NCI-H1105 (cell line): ENCODE results near the gene VWF.
"Not testable (repeated sequence)": the region's sequence is repeated elsewhere in the genome, so short reads cannot be mapped to it uniquely, and the experiment has no call there.

Experiments
- DNase-seq: peaks from one replicate; lab custom pipeline; 2025; lab: John Stamatoyannopoulos, UW

VWF gene

DNA sequence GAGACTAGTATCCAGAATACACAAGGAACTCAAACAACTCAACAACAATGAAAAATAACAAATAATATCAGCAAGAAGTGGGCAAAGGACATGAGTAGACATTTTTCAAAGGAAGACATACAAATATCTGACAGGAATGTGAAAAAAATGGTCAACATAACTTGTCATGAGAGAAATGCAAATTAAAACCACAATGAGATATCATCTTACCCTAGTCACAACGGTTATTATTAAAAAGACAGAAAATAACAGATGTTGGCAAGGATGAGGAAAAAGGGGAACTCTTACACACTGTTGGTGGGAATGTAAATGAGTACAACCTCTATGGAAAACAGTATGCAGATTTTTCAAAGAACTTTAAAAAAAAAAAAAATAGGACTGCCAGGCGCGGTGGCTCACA, 20.4 kb downstream of the VWF start:
- DNase-seq = no peak

DNA sequence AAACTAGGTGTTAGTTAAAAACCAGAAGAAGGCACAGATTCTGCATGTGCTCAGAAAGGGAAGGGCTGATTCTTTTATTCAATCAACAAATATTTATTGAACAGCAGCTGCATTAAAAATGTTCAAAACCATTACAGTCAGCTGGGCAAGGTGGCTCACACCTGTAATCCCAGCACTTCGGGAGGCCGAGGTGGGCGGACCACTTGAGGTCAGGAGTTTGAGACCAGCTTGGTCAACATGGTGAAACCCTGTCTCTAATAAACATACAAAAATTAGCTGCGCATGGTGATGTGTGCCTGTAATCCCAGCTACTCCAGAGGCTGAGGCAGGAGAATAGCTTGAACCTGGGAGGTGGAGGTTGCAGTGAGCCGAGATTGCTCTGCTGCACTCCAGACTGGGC, 22.4 kb downstream of the VWF start:
- not testable (repeated sequence) for DNase-seq

DNA sequence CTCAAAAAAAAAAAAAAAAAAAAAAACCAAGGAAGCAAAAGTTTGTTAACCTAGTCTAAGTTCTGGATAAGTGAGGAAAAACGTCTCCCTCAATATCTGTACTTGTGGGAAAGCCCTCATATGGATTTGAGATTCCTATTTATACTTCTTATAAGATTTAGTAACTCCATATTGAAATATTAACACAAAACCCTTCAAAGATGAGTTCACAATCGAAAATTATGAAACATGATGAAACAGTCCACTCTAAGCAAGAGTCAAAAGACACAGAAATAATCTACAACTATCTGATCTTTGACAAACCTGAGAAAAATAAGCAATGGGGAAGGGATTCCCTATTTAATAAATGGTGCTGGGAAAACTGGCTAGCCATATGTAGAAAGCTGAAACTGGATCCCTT, 25.2 kb downstream of the VWF start:
- no peak for DNase-seq

DNA sequence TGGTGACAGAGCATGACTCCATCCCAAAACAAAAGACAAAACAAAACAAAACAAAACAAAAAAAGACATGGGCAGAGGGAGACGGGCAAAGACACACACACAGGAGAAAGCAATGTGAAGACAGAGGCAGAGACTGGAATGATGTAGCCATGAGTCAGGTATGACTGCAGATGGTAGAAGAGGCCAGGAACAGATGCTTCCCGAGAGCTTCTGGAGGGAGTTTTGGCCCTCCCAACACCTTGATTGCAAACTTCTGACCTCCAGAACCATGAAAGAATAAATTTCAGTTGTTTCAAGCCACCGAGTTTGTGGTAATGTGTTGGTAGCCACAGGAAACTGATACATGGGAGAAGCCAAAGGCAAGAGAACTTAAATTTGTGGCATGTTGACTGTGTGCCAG, 27.1 kb downstream of the VWF start:
- no peak for DNase-seq

DNA sequence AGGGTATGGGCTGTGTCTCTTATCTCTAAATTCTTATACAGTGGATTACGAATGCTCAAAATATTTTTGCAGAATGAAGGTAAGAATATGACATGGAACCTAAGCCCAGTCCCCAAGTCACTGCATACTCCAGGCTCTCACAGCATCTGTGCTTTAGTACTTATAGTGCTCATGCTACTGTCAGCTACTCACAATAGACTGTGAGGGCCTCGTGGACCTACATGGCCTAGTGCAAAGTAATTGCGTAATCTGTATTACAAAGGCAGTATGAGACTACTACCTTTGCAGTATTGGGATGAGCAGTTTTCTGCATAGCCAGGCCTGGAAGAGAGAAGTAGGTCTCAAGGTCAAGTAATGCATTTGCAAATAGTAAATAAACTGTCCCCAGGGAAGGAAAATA, 27.9 kb downstream of the VWF start:
- DNase-seq = no peak

DNA sequence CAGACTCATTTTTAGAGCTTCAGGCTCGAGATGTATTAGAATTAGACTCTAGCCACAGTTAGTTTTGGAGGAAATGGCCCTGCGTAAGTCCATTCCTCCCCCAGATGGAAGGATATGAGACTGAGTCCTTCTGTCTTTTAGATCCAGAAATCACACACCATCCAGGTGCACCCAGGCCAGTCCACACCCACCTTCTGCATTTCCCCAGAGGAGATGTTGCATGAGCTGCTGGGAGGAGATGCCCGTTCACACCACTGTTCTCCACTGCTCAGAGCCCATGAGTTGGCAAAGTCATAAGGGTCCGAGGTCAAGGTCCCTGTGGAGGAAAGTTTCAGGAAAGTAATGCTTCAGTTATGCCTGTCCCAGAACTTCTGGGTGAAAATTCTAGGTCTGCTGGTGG, 29.2 kb downstream of the VWF start:
- DNase-seq = no peak

DNA sequence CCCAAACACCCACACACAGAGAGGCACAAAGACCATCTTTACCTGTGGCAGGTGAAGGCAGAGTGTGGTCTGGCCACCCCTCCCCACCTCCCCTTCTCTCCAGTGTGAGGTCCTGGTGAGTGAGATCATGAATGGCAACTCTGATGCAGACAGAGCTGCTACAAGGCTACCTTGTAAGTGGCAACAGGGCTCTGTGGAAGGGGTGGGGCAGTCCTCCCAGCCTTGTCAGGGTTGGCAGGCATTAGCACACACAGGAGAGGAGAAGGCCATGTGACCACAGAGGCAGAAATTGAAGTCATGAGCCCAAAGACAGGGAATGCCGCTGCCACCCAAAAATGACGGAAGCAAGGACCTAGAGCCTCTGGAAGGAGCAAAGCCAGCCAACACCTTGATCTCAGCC, 30.7 kb downstream of the VWF start:
- DNase-seq = no peak

DNA sequence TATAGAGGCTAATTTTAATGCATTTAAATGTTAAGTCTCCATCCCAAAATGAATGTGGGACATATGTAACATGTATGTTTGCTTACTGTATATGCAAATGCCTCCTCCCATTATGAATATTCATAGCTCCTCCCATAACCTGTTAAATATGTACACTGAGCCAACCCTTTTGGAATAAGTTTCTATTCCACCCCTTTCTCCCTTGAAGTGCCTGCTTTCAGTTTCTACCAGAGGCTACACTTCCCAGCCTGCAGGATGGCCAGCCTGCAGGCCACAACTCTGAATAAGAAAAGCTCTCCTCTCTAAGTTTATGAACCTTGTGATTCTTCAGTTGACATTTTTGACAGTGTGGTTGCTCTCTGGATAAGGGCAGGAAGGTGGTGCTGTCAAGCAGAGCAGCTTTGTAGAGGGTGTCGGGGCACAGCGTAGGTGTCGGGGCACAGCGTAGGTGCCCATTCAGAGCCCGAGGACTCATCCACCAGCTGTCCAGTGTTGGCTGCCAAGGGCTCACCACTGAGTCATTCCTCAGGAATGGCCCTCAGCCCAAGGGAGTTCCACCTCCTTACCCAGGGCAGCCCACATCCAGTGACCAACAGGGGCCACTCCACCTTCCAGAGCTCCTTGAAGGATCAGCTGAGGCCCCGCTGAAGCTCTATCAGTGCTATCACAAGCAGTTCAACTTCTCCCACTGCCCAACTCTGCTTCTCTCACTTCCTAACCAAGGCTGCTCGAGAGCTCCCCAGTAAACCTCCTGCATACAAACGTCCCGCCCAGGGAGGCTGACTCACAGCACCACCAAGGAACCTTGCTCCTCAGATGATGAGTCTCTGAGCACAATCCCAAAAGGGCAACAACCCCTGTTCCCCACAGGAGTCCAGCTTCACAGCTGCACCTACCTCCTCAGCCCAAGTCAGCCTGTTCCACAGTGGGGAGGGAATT, 31.4 kb downstream of the VWF start:
- no peak for DNase-seq

DNA sequence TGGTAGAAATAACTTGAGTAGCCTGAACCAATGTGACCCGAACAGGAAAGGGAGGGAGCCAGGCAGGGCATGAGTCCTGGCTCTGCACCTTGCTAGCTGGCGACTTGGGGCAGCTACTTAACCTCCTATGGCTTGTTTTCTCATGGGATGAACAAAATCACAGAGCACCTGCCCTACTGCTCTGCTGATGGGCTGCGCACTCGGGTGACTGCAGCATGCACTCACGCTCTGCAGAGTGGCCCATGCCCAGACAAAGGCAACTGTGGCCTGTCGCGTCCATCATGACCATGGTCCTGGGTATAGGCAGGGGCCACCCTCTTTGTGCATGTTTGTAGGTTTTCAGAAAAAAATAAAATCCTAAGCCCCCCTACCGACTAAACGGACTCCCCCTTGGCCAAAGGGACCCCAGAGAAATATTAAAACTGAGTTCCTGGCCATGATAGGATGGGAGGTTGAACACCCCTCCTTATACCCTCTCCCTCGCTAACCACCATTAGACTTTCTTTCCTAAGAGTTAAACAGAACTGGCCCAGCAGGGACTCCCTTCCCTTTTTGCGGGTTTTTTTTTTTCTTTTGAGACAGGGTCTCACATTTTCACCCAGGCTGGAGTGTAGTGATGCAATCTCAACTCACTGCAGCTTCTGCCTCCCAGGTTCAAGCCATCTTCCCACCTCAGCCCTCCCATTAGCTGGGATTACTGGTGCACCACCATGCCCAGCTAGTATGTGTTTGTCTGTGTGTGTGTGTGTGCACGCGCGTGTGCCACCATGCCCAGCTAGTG, 32.5 kb downstream of the VWF start:
- no peak for DNase-seq

DNA sequence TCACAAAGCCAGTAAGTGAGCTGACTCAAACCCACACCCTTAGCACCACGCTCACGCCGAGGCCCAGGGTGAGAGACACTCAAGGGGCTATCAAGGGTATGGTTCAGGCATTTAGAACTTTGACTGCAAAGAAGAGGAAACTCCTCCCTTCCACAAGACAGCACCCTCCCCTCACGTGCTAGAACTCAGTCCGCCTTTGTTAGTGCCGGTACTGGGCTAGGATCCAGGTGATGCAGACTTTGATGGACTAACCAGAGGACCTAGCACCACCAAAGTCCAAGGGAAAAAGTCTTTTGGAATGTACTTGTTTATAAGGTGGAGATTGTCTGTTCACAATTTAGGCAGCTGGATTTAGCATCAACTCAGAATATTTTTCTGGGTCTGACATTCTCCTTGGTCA, 33.7 kb downstream of the VWF start:
- DNase-seq = no peak

DNA sequence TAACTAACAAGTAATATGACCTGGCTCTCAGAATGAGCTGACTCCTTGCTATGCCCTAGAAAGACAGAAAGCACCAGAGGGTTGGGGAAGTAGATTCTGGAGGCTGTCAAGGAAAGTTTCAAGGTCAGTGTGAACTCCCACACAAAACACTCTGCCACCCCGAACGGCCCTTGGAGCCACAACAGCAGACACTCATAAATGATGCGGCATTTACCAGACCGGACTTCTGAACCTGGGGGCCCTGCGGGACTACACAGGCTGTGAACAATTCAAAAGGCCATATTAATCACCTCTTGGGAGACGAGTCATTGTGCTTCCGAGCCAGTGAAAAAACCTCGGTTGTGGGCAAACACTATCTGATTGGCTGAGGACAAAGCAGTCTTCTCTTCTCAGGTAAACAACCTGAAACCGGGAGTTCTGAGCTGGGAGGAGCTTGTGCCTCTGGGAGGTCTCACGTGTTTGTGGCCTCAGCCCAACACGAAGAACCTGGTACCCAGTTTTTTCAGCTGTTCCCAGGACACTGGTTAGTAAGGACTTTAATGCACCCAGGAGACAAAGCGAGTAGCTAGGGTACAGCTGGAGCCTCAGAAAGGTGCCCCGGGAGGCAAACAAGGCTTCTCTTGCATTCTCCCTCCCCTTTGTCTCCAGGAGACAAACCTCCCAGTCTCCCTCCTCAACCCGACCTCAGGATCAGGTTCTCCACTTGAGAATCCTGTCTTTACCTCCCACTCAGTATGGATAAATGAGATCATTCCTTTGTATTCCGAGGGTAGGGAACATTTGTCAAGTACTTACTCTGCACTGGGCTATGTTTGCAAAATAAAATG, 35.3 kb downstream of the VWF start:
- DNase-seq = no peak

DNA sequence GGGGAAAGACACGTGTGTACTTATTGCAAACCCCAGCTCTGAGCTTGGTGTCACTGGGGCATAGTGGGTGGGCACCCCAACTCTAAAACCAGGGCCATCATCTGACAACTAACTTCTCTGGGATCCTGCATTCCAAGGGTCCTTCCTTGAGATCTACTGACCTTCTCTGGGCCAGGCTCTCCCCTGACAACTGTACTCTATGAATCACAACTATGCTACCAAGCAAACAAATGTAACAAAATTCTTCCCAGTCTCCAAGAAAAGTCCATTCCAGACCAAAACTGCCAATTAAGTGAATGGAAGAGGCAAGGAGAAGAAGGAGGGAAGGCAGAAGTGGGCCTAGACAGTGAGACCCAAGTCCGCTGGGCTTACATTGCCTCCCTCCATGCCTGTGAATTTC, 38.2 kb downstream of the VWF start:
- no peak for DNase-seq

DNA sequence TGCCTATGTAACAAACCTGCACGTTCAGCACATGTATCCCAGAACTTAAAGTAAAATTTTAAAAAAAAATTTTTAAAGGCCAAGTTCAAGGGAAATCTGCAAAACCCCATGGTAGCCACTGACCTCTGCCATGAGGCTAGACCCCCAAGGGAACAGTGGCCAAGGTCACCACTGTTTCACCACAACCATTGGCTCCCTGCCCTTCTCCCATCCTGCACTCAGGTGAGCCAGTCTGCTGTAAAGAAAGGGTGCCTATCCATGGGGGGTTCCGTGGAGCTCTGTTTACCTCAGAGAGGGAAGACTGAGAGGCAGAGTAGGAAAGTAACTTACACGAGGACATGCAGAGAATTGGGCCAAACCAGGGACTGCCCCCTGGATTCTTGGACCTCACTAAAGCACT, 38.6 kb downstream of the VWF start:
- DNase-seq = no peak

DNA sequence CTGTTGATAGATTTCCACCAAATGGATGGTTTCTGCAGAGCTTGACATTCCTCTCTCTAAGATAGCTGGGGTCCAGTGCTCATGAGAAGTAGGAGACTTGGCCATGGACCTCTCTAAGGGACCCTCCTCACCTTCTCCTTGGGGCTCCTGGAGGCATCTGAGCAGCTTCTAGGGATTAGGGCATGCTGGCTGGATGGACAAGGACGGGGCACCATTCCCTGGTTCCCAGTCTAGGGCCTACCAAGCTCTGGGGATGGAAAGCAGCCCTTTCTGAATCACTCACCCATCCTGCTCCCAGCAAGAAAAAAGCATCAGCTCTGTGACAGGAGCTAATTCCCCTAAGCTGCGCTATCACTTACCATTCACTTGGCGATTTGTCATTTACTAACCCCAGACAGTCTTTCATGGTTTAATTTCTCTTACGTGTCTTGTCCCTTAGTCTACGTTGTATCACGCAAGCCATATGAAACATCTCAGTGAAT, 39.5 kb downstream of the VWF start:
- no peak for DNase-seq

DNA sequence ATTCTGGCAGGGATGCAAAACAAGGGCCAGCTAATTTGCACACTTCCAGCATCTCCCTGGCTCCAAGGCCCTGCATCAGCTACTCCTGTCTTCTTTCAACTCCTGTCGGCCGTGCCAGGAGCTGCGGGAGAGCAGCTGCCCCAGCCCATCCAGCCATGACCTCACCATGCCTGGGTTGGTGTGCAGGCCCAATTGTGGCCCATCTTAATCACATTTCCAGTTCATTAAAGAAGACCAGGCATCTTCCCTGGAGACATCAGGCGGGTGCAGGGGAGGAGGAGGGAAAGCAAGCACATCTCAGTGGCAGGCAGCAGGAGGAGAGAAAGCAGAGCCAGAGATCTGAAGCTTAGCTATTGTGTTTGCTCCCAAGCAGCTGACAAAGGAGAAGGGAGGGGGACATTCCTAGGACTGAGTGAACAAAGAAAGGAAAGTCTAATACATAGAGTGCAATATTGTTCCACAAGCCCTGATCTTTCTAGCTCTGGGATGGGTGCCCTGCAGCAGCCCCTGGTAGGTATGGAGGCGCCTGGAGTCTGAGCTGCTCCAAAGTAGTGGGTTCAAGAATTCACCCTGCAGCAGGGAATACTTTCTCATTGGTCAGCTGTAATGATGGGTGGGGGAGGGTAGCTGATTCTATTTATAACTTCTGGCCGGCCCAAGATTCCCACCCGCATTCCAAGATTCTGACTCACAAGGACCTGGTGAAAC, 40.1 kb downstream of the VWF start:
- DNase-seq = no peak

DNA sequence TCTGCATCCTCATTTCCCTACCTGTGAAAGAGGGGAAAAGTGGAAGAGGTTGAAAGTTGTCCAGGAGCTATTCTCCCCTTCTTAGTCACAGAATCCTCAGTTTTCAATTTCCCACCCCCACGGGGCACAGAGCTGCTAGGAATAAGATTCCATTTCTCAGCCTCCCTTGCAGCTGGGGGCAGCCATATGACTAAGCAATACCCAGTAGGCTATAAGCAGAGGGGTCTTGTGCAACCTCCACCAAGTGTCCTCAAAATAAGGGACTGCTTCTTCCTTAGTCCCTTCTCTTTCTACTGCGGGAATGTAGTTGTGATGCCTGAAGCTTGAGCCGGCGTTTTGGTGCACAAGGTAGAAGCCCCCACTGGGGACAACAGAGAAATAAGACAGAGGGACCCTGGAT, 40.9 kb downstream of the VWF start:
- no peak for DNase-seq

DNA sequence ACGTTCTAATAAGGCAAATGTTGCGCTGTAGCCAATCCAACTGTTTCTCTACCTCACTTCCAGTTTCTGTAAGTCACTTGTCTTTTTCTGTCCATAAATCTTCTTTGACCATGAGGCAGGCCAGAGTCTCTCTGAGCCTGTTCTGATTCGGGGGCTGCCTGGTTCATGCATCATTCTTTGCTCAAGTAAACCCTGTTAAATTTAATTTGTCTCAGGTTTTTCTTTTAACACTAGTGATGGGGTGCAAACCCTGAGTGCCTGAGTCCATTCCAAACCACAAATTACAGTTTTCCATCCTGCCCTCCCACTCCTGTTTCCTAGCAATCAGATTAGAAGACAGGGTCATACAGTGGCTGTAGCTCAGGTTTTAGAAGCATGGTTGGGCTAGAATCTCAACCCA, 41.9 kb downstream of the VWF start:
- no peak for DNase-seq

DNA sequence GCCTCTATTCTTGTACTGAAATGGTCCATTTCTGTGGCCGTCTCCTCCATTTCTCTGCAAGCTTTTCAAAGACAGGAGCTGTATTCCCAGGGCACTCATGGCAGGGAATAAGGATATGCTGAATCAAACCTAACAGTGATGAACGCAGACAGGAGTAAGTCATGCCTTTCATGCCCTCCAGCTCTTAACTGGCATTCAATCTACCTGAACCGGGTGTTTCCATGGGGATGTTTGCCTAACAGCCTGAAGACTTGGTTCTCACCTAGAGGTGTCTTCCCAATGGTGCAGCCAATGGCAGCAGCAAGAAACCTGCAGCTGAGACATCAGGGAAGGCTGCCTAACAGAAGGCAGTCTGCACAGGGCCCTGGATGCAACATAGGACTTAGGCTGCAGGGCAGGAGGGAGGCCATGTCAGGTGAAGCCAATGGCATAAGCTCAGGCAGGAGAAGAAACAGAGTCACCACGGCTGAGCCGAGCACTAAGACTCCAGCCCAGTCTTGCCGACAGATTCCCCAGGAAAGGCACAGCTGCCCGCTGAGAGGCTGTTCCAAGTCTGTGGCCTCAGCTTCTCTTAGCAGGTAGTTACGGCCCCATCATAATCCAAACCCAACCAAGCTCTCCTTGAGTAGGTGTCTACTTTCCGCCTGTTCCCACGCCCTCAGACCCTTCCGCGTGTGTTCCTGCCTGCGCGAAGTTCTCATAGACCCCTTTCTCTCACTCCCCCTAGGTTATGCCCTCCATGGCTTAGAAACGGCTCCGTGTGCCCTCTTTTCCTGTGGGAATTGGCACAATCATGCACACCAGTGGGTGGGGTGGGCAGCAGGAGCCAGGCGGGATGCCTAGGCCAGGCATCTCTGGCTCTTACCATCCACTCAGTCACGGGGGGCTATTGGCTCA, 44.1 kb downstream of the VWF start:
- no peak for DNase-seq

DNA sequence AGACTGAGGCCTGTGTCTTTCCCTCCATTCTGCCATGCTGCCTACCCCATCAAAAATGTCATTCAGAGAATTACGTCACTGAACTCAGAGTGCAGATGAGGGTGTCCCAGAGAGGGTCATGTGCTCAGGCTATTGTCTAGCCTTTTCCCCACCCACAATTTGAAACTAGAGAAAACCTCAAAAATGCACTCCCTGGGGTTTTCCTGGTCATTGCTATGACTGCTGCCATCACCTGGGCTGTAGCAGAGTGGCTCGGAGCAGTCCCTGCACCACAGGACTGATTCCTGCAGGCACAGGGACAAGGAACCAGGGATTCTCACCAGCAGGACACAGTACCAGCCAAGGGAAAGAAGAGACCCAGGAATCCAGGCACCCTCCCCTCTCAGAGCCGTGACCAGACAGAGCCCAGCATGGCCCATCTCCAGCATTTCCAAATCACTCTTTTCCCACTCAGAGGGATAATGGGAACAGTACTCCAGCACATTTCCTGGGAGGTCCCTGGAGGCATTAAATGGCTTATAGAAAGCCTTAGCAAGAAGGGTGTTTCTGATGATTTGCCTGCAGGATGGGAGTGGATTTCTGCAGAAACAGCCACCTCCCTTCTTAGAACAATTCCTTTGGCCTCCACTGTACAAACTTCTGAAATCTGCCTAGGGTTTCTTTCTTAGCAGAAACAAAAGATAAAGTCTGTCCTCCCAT, 45.9 kb downstream of the VWF start:
- DNase-seq = no peak

DNA sequence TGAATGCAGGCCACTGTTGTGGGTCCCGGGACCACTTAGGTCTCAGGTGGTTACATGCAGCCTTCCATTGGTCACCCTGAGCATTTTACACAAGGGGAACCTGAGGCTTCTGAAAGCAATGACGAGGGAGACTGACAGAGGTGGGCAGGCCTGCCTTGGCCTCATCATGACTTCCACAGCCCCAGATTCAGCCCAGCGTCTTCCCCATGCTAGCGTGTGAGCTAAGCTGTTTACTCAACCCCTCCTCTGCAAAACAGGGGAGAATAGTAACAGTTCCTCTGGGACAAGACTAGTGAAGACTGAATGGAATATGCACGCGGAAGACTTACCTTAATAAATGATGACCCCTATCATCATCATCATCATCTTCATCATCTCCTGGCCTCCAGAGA, 46.8 kb downstream of the VWF start:
- no peak for DNase-seq
